ENCODE data around the gene SERPINE2.

DNA sequence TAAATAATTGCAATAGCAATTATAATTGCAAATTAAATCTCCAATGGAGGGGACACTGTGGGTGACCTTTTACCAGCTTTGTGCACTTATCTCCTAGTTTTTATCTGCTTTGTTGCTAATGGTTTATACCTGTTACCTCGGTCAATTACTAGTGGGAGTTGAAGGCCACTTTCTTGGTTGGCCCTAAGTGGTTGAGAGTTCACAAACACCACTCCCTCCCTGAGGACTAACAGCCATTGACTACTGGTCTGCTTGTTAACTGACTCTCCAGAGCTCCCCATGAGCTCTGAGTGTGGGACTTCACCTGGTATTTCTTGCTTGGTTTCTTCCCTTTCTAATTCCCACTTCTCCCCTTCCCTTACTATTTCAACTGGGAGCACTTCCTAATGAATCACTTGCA lies 27.2 kb downstream of the SERPINE2 start:
- TF ChIP-seq TAF1 (IDR thresholded peaks at IDR 0.05; ENCODE audit: borderline replicate concordance, low read depth, low read length) (no peak), POLR2AphosphoS5 (IDR thresholded peaks at IDR 0.05; ENCODE audit: low read depth, low read length) (no peak)
